ACHN (cell line): ENCODE measurements around the gene THRAP3.
"Not testable (repeated sequence)": the region's sequence is repeated elsewhere in the genome, so short reads cannot be mapped to it uniquely, and the experiment has no call there.

Source experiments
- DNase-seq: peaks from one replicate; pipeline ENCODE4 v3.0.0-alpha.2; 2015
- in situ Hi-C: cut with HindIII; loops from 2 replicates; pipeline ENCODE4 v1.10.0; 2017; ENCODE audit warnings: low sequenced_read_pairs, low pct_ligation_motif_present, low pct_unique_long_range_greater_than_20kb

Gene THRAP3

GRCh38 chr1:36203554-36204346 is 20.5 kb upstream of the THRAP3 start:
- DNase-seq: peak; percentile 11
- in situ Hi-C loops: no loop called here

- no peak for DNase-seq
- in situ Hi-C loops: no loop called here
Observed at GRCh38 chr1:36204347-36204909, 19.8 kb upstream of the THRAP3 start.

DNA sequence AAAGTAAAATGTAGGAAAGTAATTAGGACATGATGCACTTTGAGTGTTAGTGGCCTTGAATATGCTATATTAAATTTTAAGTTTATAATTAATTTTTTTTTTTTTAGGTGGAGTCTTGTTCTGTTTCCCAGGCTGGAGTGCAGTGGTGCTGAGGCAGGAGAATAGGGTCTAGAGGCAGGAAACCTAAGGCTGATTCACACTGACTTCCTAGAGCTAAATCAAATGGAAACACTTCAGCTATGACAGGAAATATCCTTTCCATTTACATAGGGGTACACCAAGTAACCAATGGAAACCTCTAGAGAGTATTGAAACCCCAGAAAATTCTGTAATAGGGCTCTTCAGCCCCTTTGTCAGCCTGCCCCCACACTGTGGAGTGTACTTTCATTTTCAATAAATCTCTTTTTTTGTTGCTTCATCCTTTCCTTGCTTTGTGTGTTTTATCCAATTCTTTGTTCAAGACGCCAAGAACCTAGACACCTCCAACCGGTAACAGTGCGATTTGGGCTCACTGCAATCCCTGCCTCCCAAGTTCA is 17.9 kb upstream of the THRAP3 start:
- in situ Hi-C loops: no loop called here

DNA sequence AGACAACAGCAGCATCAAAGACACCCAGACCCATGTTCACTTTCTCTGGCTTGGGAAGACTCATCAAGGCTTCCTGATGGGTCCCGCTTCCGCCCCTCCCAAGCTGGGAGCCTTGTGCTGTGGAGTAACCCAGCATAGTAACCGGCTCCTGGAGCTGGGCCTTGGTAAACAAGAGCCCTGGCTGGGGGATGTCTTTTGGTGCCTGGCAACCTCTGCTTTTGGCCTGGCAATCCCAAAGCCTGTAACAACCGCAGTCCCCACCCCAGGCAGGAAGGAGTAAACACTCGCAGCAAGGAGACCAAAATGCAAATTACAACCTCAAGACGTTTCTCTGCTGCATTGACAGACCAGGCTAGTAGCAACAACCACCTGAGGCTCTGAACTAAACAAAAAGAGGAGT is 16.9 kb upstream of the THRAP3 start:
- DNase-seq: no peak
- in situ Hi-C loops: no loop called here

More for the DNA sequence above, 17.9 kb upstream of the THRAP3 start:
- no peak for DNase-seq

DNA sequence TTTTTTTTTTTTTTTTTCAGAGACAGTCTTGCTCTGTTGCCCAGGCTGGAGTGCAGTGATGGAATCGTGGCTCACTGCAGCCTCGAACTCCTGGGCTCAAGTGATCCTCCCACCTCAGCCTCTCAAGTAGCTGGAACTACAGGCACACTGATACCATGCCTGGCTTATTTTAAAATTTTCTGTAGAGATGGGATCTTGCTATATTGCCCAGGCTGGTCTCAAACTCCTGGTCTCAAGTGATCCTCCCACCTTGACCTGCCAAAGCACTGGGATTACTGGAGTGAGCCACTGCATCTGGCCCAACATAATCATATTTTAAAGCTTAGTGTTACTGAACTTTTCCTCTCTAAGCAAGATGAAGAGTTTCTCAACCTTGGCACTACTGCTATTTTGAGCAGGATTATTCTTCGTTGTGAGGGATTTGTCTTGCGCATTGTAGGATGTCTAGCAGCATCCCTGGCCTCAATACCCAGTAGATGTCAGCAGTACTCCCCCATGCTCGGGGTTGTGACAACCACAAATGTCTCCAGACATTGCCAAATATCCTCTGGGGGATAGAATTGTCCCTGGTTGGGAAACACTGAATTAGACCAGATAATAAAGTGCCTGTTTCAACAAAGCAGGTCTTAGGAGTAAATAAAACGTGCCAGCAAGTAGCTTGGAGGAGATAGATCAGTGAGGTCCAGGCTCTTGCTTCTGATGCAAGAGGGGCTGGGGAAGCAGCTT is 15.1 kb upstream of the THRAP3 start:
- DNase-seq: no peak
- in situ Hi-C loops: no loop called here

- DNase-seq: no peak
- in situ Hi-C loops: no loop called here
Observed at GRCh38 chr1:36211307-36211706, 12.9 kb upstream of the THRAP3 start.

GRCh38 chr1:36211841-36212240 is 12.4 kb upstream of the THRAP3 start:
- in situ Hi-C loops: no loop called here
- no peak for DNase-seq

GRCh38 chr1:36212782-36213181 is 11.5 kb upstream of the THRAP3 start:
- in situ Hi-C loops: no loop called here
- DNase-seq: no peak

DNA sequence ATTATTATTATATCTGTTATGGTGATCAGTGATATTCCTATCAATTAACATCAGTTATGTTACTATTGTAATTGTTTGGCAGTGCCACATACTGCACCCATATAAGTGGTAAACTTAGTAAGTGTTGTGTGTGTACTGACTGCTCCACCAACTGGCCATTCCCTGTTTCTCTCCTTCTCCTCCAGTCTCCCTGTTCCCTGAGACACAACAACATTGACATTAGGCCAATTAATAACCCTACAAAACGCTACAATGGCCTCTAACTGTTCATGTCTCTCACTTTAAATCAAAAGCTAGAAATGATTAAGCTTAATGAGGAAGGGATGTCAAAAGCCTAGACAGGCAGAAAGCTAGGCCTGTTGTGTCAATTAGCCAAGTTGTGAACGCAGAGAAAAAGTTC is 6.6 kb upstream of the THRAP3 start:
- in situ Hi-C loops: no loop called here
- DNase-seq: peak; percentile 25

DNA sequence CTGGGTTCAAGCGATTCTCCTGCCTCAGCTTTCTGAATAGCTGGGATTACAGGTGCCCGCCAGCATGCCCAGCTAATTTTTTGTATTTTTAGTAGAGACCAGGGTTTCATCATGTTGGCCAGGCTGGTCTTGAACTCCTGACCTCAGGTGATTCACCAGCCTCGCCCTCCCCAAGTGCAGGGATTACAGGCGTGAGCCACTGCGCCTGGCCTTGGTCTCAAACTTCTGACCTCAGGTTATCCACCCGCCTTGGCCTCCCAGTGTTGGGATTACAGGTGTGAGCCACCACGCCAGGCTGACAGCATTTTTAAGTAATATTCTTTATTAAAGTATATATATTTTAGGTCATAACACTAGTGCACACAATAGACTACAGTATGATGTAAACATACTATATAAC is 2.3 kb upstream of the THRAP3 start:
- DNase-seq, in situ Hi-C loops: not testable (repeated sequence)

- in situ Hi-C loops: no loop called here
- DNase-seq: peak; percentile 10
Observed at GRCh38 chr1:36222481-36223380, 1.5 kb upstream of the THRAP3 start.

DNA sequence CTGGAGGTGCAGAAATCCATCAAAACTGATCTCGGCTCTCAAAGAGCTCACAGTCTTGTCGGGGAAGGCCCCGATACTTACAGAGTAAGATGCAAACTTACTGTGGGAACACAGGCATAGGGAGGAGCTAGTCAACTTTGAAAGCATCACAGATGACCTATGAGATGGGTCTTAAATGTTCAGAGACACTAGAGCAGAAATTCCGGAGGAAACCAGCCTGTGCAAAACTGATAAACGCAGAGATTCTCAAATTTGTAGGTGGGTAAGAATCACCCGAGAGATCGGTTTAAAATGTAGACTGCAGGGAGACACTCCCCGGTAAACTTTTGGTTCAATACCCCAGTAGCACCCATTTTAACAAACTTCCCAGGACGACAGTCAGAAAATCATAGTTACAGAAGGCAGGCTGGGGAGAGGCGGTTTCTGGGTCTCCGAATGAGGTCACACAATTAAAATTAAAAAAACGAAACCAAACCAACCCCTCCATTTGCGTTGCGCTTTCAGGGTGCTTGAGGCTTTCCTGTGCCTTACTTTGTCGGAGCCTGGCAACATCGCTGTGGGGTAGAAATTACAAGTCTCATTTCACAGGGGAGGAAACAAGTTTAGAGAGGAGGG is 755 bp upstream of the THRAP3 start:
- in situ Hi-C loops: no loop called here
- DNase-seq: peak; percentile 42

GRCh38 chr1:36224537-36225282 is 467 bp downstream of the THRAP3 start:
- in situ Hi-C loops: no loop called here
- DNase-seq: peak; percentile 89

- in situ Hi-C loops: no loop called here
- DNase-seq: no peak
Observed at GRCh38 chr1:36225283-36225899, 1.1 kb downstream of the THRAP3 start.

- in situ Hi-C loops, DNase-seq: not testable (repeated sequence)
Observed at GRCh38 chr1:36230279-36230678, 6.0 kb downstream of the THRAP3 start.

- DNase-seq: peak; percentile 49
- in situ Hi-C loops: no loop called here
Observed at GRCh38 chr1:36231191-36231590, 6.9 kb downstream of the THRAP3 start.
